Cardiac fibroblast (primary cell): ENCODE measurements around the gene UHRF1.

Source experiments
- DNase-seq, 2 donors: peaks; one replicate each; pipeline versions ENCODE4 v3.0.0 to v3.0.0-alpha.2; 2010; ENCODE audit warnings: low read depth in 2 of 2
- H3K4me3 ChIP-seq, 2 donors: replicated peaks in 1 of 2; 1 replicate in 1 of 2; 2 replicates in 1 of 2; pipeline ENCODE4 v1.5.1; 2011; ENCODE audit warnings: low read depth in 2 of 2, low read length in 2 of 2, mild to moderate bottlenecking in 2 of 2, moderate library complexity in 1 of 2
- CTCF ChIP-seq: IDR thresholded peaks from one replicate; pipeline ENCODE4 v1.5.1; 2011; ENCODE audit warnings: low read depth, mild to moderate bottlenecking, low read length, inconsistent platforms

The UHRF1 gene

GRCh38 chr19:4962085-4962619 lies 52.9 kb downstream of the UHRF1 start:
- TF ChIP-seq CTCF = no peak
- H3K4me3 ChIP-seq = no peak overlapping the region
- DNase-seq = no peak

DNA sequence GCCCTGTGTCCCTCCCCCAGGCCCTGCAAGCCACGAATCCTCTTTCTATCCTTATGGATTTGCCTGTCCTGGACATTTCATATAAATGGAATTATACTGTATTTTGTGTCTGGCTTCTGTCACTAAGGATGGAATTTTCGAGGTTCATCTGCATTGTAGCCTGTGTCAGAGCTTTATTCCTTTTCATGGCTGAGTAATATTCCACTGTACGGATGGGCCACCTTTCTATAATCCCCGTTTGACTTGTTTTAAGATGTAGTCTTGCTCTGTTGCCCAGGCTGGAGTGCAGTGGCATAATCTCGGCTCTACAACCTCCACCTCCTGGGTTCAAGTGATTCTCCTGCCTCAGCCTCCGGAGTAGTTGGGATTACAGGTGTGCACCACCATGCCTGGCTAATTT lies 55.8 kb downstream of the UHRF1 start:
- no peak overlapping the region for H3K4me3 ChIP-seq
- DNase-seq = no peak
- no peak for TF ChIP-seq CTCF

GRCh38 chr19:4966591-4966990 lies 57.3 kb downstream of the UHRF1 start:
- H3K4me3 ChIP-seq = no peak overlapping the region
- no peak for DNase-seq
- no peak for TF ChIP-seq CTCF

DNA sequence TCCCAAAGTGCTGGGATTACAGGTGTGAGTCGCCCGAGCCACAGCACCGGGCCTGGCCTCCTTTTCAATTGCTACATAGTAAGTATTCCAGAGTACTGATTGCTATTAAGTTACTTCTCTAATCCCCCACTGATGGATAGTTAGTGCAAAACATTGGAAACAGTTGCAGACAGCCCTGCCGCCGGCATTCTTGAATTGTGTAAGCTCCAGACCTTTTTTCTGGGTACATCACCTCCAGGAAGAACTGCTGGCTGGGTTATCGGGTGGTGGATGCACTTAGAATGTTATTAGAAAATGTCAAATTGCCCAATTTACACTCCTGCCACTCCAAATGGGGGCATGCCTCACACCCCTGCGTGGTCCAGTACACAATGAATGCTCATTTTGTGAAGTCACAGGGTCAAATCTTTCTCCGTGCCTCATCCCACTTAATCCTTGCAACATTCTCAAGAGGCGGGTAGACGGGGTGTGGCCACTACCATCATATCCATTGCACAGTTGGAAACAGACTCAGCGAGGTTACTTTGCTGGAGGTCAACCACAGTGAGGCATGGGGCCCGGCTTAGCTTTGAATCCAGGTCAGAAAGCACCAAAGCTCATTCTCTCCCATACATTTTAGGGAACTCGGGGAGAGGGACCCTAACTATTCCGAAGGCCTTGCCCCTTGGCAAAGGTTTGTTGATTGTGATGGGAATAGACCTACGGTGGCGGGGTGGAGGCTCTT lies 58.6 kb downstream of the UHRF1 start:
- no peak for TF ChIP-seq CTCF
- peak overlapping the region; percentile 37 to 44 for H3K4me3 ChIP-seq
- peak; percentile 36 to 40 for DNase-seq

GRCh38 chr19:4968462-4969291 lies 59.4 kb downstream of the UHRF1 start, which contains the start of gene KDM4B:
KDM4B (plus strand) TSS chr19:4969113; CDS start chr19:5032891, 63,778 bp downstream.
- H3K4me3 ChIP-seq = peak within 1 kb of the TSS; percentile 74 to 79
- TF ChIP-seq CTCF = no peak
- DNase-seq = peak; percentile 99 to 100

DNA sequence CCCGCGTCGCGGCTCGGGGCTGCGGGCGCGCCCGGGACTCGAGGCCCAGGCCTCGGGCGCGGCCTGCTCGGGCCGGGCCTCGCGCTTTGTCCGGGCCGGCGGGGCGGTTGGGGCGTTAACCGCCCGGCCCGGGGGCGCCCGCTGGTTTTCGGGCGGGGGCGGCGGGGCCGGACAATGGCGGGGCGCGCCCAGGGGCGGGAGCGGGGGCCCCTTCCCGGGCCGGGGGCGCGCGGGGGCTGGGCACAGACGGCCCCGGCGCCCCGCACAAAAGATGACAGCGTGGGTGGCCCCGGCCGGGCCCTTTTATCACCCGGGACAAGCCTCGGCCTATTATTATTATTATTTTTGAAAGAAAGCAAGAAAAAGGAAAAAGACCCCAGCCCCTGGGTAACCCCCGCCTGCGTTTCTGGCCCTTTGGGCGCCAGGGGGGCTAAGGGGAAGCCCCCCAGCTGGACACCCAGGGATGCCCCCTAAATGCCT lies 60.0 kb downstream of the UHRF1 start:
- H3K4me3 ChIP-seq = peak overlapping the region; percentile 74 to 79
- TF ChIP-seq CTCF = no peak
- no peak for DNase-seq
